Keratinocyte (primary cell): ENCODE data around the gene LDAF1.

Experiments used
- EZH2 ChIP-seq: IDR thresholded peaks from one replicate; pipeline ENCODE4 v1.6.1; 2012; ENCODE audit warnings: inconsistent platforms, mild to moderate bottlenecking, low read length, moderate library complexity
- TF ChIP-seq, protein P1 (sequence below), 3 experiments: IDR thresholded peaks in 1 of 3; conservative IDR thresholded peaks in 1 of 3; optimal IDR thresholded peaks in 1 of 3; 2 replicates in 2 of 3; 3 replicates in 1 of 3; pipeline versions ENCODE3 to v1.5.1; 2011; ENCODE audit warnings: low read length in 3 of 3, mild to moderate bottlenecking in 3 of 3, moderate library complexity in 2 of 3, control low read depth in 1 of 3, inconsistent platforms in 1 of 3; ENCODE audit not compliant: insufficient read depth in 2 of 3; ENCODE audit errors: extremely low read depth in 1 of 3

DNA sequence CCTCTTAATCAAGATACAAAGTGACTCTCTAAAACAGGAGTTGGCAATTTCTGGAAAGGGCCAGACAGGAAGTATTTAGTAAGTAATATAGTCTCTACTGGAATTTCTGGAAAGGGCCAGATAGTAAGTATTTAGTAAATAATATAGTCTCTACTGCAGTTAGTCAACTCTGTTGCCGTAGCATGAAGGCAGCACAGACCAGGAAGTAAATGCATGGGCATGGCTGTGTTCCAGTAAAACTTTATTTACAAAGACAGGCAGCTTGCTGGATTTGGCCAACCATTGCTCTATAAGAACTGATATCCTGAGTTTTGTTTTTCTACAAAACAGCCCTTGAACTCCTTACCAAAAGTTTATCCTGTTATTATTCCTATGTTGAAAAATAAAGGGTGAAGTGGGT, 16.9 kb downstream of the LDAF1 start:
- TF ChIP-seq, protein P1, sequence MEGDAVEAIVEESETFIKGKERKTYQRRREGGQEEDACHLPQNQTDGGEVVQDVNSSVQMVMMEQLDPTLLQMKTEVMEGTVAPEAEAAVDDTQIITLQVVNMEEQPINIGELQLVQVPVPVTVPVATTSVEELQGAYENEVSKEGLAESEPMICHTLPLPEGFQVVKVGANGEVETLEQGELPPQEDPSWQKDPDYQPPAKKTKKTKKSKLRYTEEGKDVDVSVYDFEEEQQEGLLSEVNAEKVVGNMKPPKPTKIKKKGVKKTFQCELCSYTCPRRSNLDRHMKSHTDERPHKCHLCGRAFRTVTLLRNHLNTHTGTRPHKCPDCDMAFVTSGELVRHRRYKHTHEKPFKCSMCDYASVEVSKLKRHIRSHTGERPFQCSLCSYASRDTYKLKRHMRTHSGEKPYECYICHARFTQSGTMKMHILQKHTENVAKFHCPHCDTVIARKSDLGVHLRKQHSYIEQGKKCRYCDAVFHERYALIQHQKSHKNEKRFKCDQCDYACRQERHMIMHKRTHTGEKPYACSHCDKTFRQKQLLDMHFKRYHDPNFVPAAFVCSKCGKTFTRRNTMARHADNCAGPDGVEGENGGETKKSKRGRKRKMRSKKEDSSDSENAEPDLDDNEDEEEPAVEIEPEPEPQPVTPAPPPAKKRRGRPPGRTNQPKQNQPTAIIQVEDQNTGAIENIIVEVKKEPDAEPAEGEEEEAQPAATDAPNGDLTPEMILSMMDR (optimal IDR thresholded peaks at IDR 0.05 in 1 of 3, IDR thresholded peaks at IDR 0.05 in 1 of 3, conservative IDR thresholded peaks at IDR 0.05 in 1 of 3; ENCODE audit: extremely low read depth in 1 of 3, insufficient read depth in 2 of 3, low read length in 3 of 3), result no peak
- TF ChIP-seq EZH2, result no peak
